HG02763 (cell line): ENCODE measurements around the gene HOXB1.
"Not testable (repeated sequence)": the region's sequence is repeated elsewhere in the genome, so short reads cannot be mapped to it uniquely, and the experiment has no call there.

Source experiments
- ATAC-seq: cut with Tn5 transposase; IDR thresholded peaks from one replicate; pipeline ENCODE4 v1.9.1; 2021; ENCODE audit warnings: mild to moderate bottlenecking, moderate library complexity; ENCODE audit not compliant: unreplicated experiment

The HOXB1 gene

GRCh38 chr17:48499735-48500434 is 30.9 kb downstream of the HOXB1 start:
- ATAC-seq = no peak

GRCh38 chr17:48499248-48499647 is 31.6 kb downstream of the HOXB1 start:
- no peak for ATAC-seq

- no peak for ATAC-seq
These were observed 32.5 kb downstream of the HOXB1 start for GRCh38 chr17:48498164-48498850.

DNA sequence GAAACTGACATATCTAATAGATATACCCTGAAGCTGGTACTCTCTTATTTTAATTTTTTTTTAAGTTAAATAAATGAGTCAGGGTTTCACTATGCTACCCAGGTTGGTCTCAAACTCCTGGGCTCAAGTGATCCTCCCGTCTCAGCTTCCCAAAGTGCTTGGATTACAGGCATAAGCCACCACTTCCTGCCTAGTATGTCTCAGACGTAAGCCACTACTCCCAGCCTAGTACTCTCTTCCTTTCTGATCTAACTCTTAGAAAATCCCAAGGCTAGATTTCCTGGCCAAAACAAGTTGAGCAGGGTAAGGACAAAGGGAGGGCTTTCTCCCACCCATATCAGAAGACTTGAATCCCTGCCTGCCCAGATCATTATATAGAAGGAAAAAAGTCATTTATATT is 33.7 kb downstream of the HOXB1 start:
- ATAC-seq = no peak

DNA sequence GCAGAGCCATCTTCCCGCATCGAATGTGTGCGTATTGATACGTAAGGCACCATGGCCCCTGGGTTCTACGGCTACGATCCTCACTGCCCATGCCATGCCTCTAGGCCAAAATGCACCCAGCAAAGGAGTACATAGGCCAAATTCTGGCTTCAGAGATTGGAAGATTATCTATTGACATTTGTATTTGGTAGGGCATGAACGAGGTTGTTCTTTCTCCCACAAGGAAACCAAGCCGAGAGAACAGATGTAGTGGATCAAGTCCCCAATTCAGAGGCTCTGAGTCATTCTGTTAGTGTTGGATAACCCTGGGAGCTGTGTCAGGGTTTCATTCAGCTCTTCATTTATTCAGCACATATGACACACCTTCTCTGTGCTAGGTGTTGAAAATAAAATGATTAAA is 36.5 kb downstream of the HOXB1 start:
- no peak for ATAC-seq

DNA sequence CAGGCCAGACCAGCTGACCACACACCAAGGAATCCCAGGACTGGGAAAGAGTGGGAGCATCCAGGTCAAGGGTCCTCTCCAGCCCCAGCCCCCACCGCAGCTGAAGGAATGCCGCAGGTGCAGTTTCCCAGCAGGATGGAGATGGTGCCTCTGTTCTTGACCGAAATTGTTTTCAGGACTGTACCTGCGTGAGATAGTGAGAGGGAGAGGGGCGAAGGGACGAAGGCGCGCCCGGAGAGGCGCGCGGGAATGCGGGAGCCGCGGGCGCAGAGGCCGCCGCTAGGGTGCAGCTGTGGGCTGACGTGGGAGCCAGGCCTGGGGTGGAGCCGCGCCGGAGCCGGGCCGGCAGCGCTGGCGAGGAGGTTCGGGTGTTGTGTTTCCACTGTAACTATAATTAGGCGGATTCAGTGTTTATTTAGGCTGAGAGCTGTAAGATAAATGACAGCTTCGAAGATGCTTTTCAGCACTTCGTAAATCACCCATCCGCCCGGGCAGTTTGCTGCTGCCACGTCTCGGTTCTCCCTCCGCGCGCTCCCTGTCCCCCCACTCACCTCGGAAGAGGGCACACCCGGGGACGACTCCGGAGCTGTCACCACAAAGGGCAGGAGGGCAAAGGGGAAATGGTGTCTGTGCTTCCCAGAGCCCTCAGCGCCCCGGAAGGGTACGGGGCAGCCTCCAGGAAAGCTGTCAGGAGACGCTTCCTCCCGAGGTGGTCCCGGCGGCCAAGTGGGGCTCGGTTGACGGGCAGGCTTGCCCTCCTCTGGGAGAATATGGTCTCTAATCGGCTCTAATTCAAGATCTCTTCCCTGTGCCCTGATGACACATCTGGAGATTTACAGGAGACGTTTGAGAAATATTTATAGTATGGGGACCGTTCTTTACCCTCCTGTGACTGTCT is 38.2 kb downstream of the HOXB1 start:
- ATAC-seq = peak; percentile 65

GRCh38 chr17:48491527-48492273 is 39.1 kb downstream of the HOXB1 start:
- no peak for ATAC-seq

DNA sequence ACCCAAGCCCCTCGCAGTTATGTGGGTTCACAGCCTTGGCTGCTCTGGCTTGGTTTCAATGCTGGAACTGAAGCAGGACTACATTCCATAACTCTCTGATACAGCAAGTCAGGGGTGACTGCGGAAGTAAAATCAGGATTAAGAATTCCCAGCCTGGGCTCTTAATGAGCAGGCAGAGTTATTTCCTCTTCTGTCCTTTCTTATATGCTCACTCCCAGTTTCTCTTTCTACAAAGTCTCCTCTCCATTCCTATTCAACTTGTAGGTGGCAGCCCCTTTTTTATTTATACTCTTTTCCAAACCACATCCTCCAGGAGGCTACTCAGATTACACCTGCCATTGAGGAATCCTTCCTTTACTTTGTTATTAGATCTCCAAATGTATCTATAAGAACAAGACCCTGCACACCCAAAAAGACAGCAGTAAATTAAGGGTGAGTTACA is 40.3 kb downstream of the HOXB1 start:
- ATAC-seq = no peak

- ATAC-seq = no peak
These were observed 41.0 kb downstream of the HOXB1 start for GRCh38 chr17:48489781-48490180.

GRCh38 chr17:48488548-48489106 is 42.2 kb downstream of the HOXB1 start:
- ATAC-seq = no peak

- no peak for ATAC-seq
These were observed 43.6 kb downstream of the HOXB1 start for GRCh38 chr17:48487221-48487620.

GRCh38 chr17:48486557-48486956 is 44.3 kb downstream of the HOXB1 start:
- no peak for ATAC-seq

DNA sequence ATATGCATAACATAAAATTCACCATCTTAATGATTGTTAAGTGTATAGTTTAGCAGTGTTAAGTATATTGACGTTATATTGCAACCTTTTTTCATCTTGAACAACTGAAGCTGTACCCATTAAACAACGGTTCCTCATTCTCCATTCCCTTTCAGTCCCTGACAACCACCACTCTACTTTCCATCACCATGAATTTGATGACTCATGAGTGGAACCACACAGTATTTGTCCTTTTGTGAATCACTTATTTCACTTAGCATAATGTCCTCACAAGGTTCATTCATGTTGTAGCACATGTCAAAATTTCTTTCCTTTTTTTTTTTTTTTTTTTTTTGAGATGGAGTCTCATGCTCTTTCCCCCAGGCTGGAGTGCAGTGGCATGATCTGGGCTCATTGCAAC is 46.0 kb downstream of the HOXB1 start:
- ATAC-seq = no peak

DNA sequence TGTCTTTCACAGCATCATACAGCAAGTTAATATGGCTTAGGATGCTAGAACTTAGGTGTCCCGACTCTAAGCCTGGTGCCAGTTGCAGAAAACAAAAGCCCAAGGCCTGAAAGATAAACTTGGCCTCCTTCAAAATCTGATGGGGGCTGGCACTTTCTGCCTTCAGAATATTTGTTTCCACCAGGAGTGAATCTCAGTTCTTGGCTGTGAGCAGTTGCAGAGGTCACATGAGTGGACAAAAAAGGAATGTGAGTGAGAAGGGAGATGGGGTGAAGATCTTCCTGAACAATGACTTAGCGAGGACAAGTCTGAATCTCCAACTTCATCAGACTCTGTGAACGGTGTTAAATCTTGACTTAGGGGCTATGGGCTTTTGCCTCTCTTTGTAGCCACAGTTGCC is 46.6 kb downstream of the HOXB1 start:
- no peak for ATAC-seq

GRCh38 chr17:48483471-48484131 is 47.2 kb downstream of the HOXB1 start:
- no peak for ATAC-seq

DNA sequence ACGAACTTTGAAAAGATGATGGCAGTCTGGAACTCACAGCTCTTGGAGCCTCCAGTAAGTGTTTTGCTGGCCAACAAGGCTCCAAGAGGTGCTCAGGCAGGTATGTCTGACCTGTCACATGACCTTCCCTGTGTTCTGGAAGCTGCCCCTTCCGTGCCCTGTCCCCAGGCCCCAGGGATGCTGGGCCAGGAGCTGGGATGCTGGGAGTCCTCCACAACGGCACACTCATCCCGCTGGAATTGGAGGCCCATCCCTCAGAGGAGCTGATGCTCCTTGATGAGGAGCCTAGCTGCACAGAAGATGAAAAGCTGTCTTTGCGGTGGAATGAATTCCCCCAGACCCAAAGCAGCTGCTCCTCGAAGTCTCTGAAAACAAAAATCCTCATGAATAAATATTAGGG is 47.8 kb downstream of the HOXB1 start:
- no peak for ATAC-seq

DNA sequence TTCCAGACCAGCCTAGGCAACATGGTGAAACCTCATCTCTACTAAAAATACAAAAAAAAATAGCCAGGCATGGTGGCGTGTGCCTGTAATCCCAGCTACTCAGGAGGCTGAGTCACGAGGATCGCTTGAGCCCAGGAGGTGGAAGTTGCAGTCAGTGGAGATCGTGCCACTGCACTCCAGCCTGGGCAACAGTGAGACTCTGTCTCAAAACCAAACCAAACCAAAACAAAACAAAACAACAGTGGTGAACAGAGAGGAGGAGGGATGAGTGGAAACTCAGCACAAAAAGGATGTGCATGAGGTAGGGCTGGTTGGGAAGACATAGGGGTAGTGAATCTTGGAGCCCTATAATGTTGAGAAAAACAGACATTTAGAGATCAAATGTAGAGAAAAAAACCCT is 48.5 kb downstream of the HOXB1 start:
- not testable (repeated sequence) for ATAC-seq

- no peak for ATAC-seq
These were observed 51.8 kb downstream of the HOXB1 start for GRCh38 chr17:48479014-48479402.
